ENCODE results near the gene ATP9B. TPM values are rescaled to one million over a fixed set of nuclear protein-coding genes. Genes with fewer than 3 reads are reported as not detected.
A peak's percentile ranks its signal among the peaks of the same experiment; 100 is the strongest.

The ATP9B gene
- total RNA-seq, 8 experiments from 2014 or later: 15.6 to 44.1 (median 21.6) TPM

DNA sequence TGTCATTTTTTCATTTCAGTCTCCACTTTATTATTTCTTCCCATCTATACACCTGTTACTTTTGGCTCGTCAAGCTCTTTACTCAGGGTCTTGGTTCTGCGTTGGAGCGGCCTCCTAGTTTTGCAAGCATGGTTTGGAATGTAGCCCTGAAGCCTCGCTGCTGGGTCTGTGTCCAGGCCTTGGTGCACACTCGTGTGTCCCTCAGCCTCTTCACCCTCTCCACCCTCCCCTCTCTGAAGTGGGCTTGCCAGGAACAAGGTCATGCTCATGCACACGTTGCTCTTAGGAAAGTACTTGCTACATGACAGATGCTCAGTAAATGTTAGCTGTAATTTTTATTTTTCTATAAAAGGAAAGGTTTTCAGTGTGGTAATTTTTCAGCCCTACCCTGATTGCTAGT is 147.0 kb downstream of the ATP9B start:
- ATAC-seq (replicated peaks in 6 of 8): no peak
- in situ Hi-C loops (cut with MboI; ENCODE audit: low pct_unique_long_range_greater_than_20kb in 2 of 9, low sequenced_read_pairs in 9 of 9, unreplicated experiment in 9 of 9): no loop called here
- Histone ChIP-seq H3K4me1 (replicated peaks in 1 of 2) (peaks cover 0 to 7% of the 10 kb centered on the region in 2 donors), H3K4me3 (no peak overlapping the region), H3K27ac (no peak overlapping the region)
- WGBS, 10 experiments: 60 to 100% (median 96%) methylated on average over 1 to 6 of the region's 6 CpGs; no CpG with 5 or more reads in 1 of the 10 experiments

DNA sequence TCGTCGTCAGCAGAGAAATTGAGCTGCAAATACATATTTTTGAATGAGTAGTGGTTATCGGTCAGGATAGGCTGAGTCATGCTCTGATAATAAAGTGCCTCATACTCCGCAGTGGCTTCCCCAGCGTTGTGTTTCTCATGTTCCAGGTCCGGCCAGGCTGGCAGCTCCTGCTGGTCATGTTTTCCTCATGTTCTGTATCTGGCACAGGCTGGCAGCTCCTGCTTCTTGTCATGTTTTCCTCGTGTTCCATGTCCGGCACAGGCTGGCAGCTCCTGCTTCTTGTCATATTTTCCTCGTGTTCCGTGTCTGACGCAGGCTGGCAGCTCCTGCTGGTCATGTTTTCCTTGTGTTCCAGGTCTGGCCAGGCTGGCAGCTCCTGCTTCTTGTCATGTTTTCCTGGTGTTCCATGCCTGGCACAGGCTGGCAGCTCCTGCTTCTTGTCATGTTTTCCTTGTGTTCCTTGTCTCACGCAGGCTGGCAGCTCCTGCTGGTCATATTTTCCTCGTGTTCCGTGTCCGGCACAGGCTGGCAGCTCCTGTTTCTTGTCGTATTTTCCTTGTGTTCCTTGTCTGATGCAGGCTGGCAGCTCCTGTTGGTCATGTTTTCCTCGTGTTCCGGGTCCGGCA is 148.9 kb downstream of the ATP9B start:
- ATAC-seq (replicated peaks in 6 of 8): peak in 2 of 8 experiments; percentile 26 to 64
- H3K4me1 ChIP-seq (replicated peaks in 1 of 2): peaks cover 0 to 7% of the 10 kb centered on the region in 2 donors
- H3K4me3 ChIP-seq: no peak overlapping the region
- no peak overlapping the region for H3K27ac ChIP-seq
- in situ Hi-C loops (cut with MboI; ENCODE audit: low pct_unique_long_range_greater_than_20kb in 2 of 9, low sequenced_read_pairs in 9 of 9, unreplicated experiment in 9 of 9): no loop called here
- 90 to 100% (median 94%) methylated on average over 3 to 19 of the region's 19 CpGs for WGBS, 10 experiments

DNA sequence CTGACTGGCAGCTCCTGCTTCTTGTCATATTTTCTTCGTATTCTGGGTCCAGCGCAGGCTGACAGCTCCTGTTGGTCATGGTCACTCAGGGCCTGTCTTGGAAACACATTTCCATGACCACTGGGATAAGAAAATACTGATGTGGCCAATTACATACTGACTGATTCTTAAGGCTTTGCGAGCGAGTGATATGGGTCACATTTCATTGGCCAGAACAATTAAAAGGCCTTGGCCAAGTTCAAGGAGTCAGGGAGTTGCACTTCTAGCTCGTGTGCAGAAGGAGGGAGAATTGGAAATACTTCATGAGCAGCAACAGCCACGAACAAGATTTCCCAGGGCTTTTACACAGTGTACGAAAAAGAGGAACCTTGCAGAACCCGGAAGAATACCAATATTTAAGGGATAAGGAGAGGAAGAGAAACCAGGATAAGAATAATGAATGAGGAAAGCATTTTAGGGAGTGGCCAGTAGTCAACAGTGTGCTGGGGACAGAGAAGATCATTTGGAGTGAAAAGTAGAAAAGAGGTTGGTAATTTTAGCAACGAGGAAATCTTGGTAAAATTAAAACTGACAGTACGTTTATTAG is 149.5 kb downstream of the ATP9B start:
- Histone ChIP-seq H3K4me3 (no peak overlapping the region), H3K27ac (no peak overlapping the region), H3K4me1 (replicated peaks in 1 of 2) (peaks cover 0 to 7% of the 10 kb centered on the region in 2 donors)
- in situ Hi-C loops (cut with MboI; ENCODE audit: low pct_unique_long_range_greater_than_20kb in 2 of 9, low sequenced_read_pairs in 9 of 9, unreplicated experiment in 9 of 9): no loop called here
- WGBS, 10 experiments: 67 to 96% (median 88%) methylated on average over 1 to 10 of the region's 10 CpGs
- no peak for ATAC-seq (replicated peaks in 6 of 8)

DNA sequence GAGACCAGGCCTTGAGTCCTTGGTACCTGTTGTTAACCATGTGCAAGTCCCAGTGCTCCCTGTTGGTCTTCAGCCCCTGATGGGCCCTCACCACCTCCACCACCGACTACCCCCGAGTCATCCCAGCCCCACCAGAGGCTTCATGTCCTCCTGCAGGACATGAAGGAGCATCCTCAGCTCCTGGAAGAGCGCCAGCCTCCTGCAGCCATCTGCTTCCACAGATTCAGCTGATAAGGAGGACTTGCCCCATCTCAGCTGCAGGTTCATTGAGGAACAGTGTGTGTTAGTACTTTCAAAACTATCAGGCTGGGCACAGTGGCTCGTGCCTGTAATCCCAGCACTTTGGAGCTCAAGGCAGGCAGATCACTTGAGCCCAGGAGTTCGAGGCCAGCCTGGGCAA is 151.9 kb downstream of the ATP9B start:
- ATAC-seq (replicated peaks in 6 of 8): no peak
- Histone ChIP-seq H3K4me1 (replicated peaks in 1 of 2) (peaks cover 0 to 9% of the 10 kb centered on the region in 2 donors), H3K27ac (no peak overlapping the region), H3K4me3 (no peak overlapping the region)
- WGBS, 10 experiments: 40 to 97% (median 91%) methylated on average over 1 to 5 of the region's 5 CpGs; no CpG with 5 or more reads in 6 of the 10 experiments
- in situ Hi-C loops (cut with MboI; ENCODE audit: low pct_unique_long_range_greater_than_20kb in 2 of 9, low sequenced_read_pairs in 9 of 9, unreplicated experiment in 9 of 9): no loop called here

DNA sequence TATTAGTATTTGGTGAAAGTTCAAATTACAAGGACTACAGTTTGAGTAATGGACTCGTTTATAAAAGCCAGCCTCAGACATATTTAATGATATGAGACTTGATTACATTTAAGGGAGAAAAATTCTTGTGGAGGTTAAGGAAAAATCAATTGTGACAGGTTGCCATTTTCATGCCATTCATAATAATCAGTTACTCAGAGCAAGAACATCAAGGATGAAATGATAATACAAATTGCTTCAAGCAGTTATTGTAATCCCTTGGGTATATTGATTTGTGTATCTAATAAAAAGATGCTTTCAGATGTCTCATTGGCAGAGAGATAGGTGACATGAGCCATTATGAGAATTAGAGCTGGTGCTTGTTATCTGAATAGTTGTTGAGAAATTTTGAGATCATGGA is 153.6 kb downstream of the ATP9B start:
- no peak overlapping the region for H3K4me3 ChIP-seq
- peaks cover 0 to 9% of the 10 kb centered on the region in 2 donors for H3K4me1 ChIP-seq (replicated peaks in 1 of 2)
- in situ Hi-C loops (cut with MboI; ENCODE audit: low pct_unique_long_range_greater_than_20kb in 2 of 9, low sequenced_read_pairs in 9 of 9, unreplicated experiment in 9 of 9): no loop called here
- no peak overlapping the region for H3K27ac ChIP-seq
- no peak for ATAC-seq (replicated peaks in 6 of 8)
- WGBS, 10 experiments: 13 to 100% (median 88%) methylated on average over 1 of the region's 1 CpG; no CpG with 5 or more reads in 1 of the 10 experiments

DNA sequence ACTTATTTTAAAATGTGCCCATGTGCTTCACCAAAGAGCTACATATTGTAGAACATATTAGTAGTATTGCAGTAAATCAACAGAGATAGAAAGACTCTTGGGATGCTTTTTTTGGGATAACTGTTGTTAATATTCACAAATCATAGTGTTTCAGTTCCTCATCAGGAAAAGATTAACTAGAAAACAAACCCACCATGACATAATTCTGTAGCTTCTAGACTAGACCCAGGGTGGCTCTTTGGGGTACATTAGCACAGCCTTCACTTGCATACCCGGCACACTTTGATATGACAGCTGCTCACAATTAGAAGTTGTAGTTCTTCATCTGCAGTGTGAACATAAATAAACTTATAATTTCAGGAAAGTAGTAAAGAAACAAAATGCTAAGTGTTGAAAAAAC is 154.2 kb downstream of the ATP9B start:
- in situ Hi-C loops (cut with MboI; ENCODE audit: low pct_unique_long_range_greater_than_20kb in 2 of 9, low sequenced_read_pairs in 9 of 9, unreplicated experiment in 9 of 9): no loop called here
- no peak overlapping the region for H3K27ac ChIP-seq
- no peak for ATAC-seq (replicated peaks in 6 of 8)
- H3K4me1 ChIP-seq (replicated peaks in 1 of 2): peaks cover 0 to 9% of the 10 kb centered on the region in 2 donors
- no peak overlapping the region for H3K4me3 ChIP-seq
- 14 to 100% (median 83%) methylated on average over 1 of the region's 1 CpG; no CpG with 5 or more reads in 1 of the 10 experiments for WGBS, 10 experiments

DNA sequence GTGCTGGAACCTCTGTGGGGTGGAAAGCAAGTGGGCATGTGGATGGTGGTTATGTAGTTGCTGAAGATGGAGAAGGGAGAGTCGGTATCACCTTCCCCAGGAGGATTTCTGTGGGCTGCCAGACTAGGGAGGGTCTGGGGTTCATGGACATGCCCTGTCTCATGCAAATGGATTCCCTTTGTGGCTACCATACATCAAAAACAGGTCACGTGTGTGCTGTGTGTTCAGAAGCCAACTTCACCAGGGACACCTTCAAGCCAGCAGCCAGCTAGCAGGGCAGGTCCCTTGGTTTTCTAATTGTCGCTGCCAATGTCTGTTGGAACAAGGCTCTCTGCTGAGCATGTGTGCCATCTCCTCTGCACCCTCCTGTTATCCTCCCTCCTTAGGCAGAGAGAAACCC is 155.2 kb downstream of the ATP9B start:
- peak in 2 of 8 experiments; percentile 12 to 21 for ATAC-seq (replicated peaks in 6 of 8)
- Histone ChIP-seq H3K4me3 (no peak overlapping the region), H3K27ac (no peak overlapping the region), H3K4me1 (replicated peaks in 1 of 2) (peaks cover 0 to 9% of the 10 kb centered on the region in 2 donors)
- WGBS, 10 experiments: 68 to 86% (median 78%) methylated on average over 1 to 3 of the region's 3 CpGs; no CpG with 5 or more reads in 6 of the 10 experiments
- in situ Hi-C loops (cut with MboI; ENCODE audit: low pct_unique_long_range_greater_than_20kb in 2 of 9, low sequenced_read_pairs in 9 of 9, unreplicated experiment in 9 of 9): no loop called here

DNA sequence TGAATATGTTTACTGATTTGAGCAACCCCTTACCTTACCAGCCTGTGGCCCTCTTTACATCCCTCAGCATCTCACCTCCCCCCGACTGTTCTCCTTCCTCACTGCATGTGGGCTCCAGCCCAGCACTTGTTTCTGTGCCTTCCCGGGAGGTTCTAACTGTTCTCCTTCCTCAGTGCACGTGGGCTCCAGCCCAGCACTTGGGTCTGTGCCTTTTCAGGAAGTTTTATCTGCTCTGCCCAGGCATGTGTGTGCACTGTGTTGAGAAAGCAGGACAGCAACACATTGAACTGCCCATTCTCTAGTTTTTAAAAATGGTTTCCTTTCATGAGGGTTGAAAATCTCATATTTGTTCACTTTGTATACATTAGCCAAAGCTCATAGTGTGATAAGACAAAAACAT is 158.4 kb downstream of the ATP9B start:
- WGBS, 10 experiments: 20 to 100% (median 89%) methylated on average over 1 to 2 of the region's 3 CpGs; no CpG with 5 or more reads in 4 of the 10 experiments
- ATAC-seq (replicated peaks in 6 of 8): peak in 1 of 8 experiments; percentile 53
- Histone ChIP-seq H3K4me1 (replicated peaks in 1 of 2) (peaks cover 0 to 9% of the 10 kb centered on the region in 2 donors), H3K4me3 (no peak overlapping the region), H3K27ac (no peak overlapping the region)
- in situ Hi-C loops (cut with MboI; ENCODE audit: low pct_unique_long_range_greater_than_20kb in 2 of 9, low sequenced_read_pairs in 9 of 9, unreplicated experiment in 9 of 9): no loop called here

DNA sequence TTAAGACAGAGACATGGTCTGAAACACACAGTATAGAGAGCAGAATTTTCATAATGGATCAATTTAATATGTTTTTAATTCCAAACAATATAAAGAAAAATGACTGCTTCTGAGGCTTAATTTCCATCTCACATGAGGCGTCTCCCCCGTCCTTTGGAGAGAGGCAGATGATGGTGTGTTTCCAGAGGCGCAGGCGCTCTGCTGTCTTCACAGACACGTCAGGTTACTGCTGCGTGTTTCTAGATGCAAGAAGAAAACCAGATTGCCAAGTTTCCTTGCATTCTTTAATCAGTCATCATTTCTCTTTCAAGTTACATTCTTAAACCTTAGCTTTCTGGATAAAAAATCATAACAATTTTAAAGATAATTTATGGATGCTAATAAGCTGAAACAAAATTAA is 160.2 kb downstream of the ATP9B start:
- Histone ChIP-seq H3K4me3 (no peak overlapping the region), H3K4me1 (replicated peaks in 1 of 2) (peaks cover 0 to 4% of the 10 kb centered on the region in 2 donors), H3K27ac (no peak overlapping the region)
- in situ Hi-C loops (cut with MboI; ENCODE audit: low pct_unique_long_range_greater_than_20kb in 2 of 9, low sequenced_read_pairs in 9 of 9, unreplicated experiment in 9 of 9): no loop called here
- 92 to 100% (median 98%) methylated on average over 1 to 6 of the region's 6 CpGs; no CpG with 5 or more reads in 1 of the 10 experiments for WGBS, 10 experiments
- ATAC-seq (replicated peaks in 6 of 8): no peak

DNA sequence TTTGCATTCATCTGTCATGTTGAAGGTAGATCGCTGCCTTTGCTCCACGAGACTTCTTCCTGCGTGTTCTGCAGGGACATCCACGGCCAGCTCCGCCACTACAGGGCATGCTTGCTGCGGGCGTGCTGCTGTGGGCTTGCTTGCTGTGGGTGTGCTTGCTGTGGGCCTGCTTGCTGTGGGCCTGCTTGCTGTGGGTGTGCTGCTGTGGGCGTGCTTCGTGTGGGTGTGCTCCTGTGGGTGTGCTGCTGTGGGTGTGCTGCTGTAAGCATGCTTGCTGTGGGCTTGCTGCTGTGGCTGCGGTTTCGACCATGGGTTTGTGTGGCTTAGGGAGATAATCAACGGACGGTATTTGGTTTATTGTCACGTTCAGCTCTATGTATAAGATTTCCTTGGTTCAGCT is 165.2 kb downstream of the ATP9B start:
- in situ Hi-C loops (cut with MboI; ENCODE audit: low pct_unique_long_range_greater_than_20kb in 2 of 9, low sequenced_read_pairs in 9 of 9, unreplicated experiment in 9 of 9): no loop called here
- WGBS, 10 experiments: 80 to 100% (median 92%) methylated on average over 1 to 14 of the region's 14 CpGs; no CpG with 5 or more reads in 1 of the 10 experiments

DNA sequence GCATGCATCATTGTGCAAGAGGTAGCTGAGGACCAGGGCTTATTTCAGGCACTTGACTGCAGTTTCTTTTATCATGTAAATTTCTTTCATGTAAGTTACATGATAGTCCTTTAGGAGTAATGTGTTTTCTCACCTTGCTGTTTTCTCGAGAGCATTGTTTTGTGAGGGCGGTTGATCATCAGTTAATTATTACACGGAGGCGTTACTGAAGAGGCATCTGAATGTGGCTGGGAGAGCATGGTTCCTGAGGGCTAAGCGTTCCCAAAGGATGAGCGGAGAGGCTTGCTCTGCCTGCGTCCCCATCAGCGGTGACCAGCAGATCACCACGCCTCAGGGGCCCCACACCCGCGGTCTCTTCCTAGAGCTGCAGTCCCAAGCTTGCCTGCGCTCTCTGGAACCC is 170.4 kb downstream of the ATP9B start:
- 43 to 100% (median 70%) methylated on average over 4 to 10 of the region's 12 CpGs; no CpG with 5 or more reads in 6 of the 10 experiments for WGBS, 10 experiments
- in situ Hi-C loops (cut with MboI; ENCODE audit: low pct_unique_long_range_greater_than_20kb in 2 of 9, low sequenced_read_pairs in 9 of 9, unreplicated experiment in 9 of 9): no loop called here
- peak in 2 of 8 experiments; percentile 36 to 38 for ATAC-seq (replicated peaks in 6 of 8)
- Histone ChIP-seq H3K4me3 (no peak overlapping the region), H3K27ac (no peak overlapping the region), H3K4me1 (replicated peaks in 1 of 2) (peaks cover 7 to 17% of the 10 kb centered on the region in 2 donors)

More for the DNA sequence above, 165.2 kb downstream of the ATP9B start:
- H3K4me1 ChIP-seq (replicated peaks in 1 of 2): no peaks in the 10 kb centered on the region
- no peak for ATAC-seq (replicated peaks in 6 of 8)
- no peak overlapping the region for H3K4me3 ChIP-seq
- H3K27ac ChIP-seq: no peak overlapping the region

DNA sequence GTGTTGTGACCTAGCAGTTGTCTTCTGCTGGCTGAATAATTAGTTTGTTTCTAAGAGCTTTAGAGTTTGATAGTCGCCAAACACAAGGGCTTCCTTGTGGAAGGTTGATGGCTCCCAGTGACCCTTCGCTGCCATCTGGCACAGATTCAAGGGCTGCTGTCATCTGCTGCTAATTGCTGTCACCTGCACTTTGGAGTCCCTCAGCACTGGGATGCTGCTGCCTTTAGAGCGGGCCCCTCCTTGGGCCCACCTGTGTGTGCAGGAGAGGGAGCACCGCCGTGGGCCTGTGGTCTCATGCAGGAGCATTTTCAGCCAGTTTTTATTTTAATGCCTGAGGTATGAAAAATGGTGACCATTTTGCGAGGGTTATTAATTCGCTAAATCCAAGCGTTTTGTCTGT is 172.6 kb downstream of the ATP9B start:
- H3K27ac ChIP-seq: no peak overlapping the region
- no peak overlapping the region for H3K4me3 ChIP-seq
- in situ Hi-C loops (cut with MboI; ENCODE audit: low pct_unique_long_range_greater_than_20kb in 2 of 9, low sequenced_read_pairs in 9 of 9, unreplicated experiment in 9 of 9): no loop called here
- 46 to 100% (median 83%) methylated on average over 1 to 8 of the region's 8 CpGs; no CpG with 5 or more reads in 1 of the 10 experiments for WGBS, 10 experiments
- ATAC-seq (replicated peaks in 6 of 8): peak in 4 of 8 experiments; percentile 21 to 52 (median 28)
- H3K4me1 ChIP-seq (replicated peaks in 1 of 2): peaks cover 7 to 17% of the 10 kb centered on the region in 2 donors

DNA sequence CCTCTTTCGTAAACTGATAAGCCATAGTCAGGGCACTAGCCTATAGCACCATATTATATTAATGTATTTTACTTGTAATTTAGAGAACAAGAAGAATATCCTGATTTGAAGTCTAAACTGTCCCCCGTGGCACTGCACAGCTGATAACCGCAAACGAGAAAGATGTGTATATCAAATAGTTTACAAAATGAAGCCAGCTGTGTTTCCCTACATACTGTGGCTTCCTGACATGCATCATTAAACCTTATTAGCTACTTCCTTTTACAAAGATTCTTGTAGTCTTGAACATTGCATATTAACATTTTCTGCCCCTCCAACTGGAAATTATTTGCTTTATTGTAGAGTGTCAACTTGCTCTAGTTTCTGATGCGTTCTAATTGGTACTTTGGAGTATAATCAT is 173.1 kb downstream of the ATP9B start:
- 48 to 100% (median 89%) methylated on average over 1 to 5 of the region's 5 CpGs; no CpG with 5 or more reads in 1 of the 10 experiments for WGBS, 10 experiments
- H3K4me3 ChIP-seq: no peak overlapping the region
- peak in 1 of 8 experiments; percentile 22 for ATAC-seq (replicated peaks in 6 of 8)
- peaks cover 7 to 17% of the 10 kb centered on the region in 2 donors for H3K4me1 ChIP-seq (replicated peaks in 1 of 2)
- in situ Hi-C loops (cut with MboI; ENCODE audit: low pct_unique_long_range_greater_than_20kb in 2 of 9, low sequenced_read_pairs in 9 of 9, unreplicated experiment in 9 of 9): no loop called here
- no peak overlapping the region for H3K27ac ChIP-seq

All from motor neuron (in vitro differentiated cells).